ENCODE data around the gene ETV6. TPM values are rescaled to one million over a fixed set of nuclear protein-coding genes. Genes with fewer than 3 reads are reported as not detected.

The ETV6 gene
- total RNA-seq, 2 experiments from 2014 or later: 28.5 to 30.2 TPM

DNA sequence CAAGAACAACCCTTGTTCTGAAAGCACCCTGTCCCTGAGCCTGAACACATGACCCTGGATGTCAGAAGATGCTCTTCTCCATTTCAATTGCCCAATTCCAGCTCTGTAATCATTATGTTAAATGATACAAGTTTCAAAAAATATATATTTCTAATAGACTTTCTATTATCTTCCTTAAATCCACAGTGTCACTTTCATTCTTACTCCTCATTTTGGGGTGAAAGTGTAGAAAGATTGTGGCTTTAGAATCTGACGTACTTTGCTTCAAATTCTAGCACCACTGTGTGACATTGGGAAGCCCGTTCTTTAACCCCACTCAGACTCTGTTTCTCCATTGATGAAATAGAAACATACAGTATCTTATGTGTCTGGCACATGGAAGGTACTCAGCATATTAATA, 83.2 kb downstream of the ETV6 start:
- DNase-seq: no peak

DNA sequence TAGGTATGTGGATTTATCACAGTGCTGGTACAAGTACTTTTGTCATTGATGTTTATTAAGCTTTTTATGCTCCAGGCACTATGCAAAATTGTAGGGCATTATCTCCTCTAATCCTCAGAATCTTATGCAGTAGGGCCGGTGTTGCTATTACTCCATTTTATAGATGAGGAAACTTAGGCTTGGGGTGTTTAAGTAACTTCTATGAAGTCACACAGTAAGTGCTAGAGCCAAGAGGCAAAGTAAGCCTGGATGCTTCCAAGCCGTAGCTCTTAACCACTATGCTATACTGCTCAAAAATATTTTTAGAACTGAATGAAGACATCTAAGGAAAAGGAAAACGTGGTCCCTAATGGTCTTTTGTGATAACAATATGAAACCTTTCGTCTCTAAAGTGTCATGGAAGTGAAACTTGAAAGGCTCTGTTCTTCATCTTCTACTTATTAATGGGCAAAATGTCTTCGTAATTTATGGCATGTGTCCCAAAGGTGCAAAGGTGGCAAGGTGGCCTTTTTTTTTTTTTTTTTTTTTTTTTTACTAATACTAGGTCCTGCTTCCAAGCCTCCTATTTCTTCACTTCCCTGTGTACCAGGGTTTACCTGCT, 85.2 kb downstream of the ETV6 start:
- ChIA-PET CTCF (interaction anchor here (1.7 to 1.8 kb wide), 2 partner anchors 66 to 298 kb away, joined by 4 to 5 read pairs; no protein-coding TSS in a partner anchor), POLR2A (no interaction called here)
- intact Hi-C loops (cut with DNase I, micrococcal nuclease): loop anchor here in 1 of 2 experiments (5.0 kb wide), 1 partner anchor 33 kb away; no protein-coding TSS in a partner anchor
- H3K27ac Mint-ChIP-seq: no peak overlapping the region
- Histone ChIP-seq H3K4me1 (ENCODE audit: insufficient read depth, low read length) (peaks cover 23% of the 10 kb centered on the region), H3K9me3 (ENCODE audit: control insufficient read depth in 1 of 2, insufficient read depth in 1 of 2, low read length in 2 of 2) (no peaks in the 10 kb centered on the region), H3K36me3 (ENCODE audit: insufficient read depth, low read length) (peaks cover 4% of the 10 kb centered on the region), H3K4me3 (ENCODE audit: low read length) (no peak overlapping the region), H3K27ac (ENCODE audit: low read depth in 1 of 2, low read length in 2 of 2) (no peak overlapping the region), H3K27me3 (ENCODE audit: control insufficient read depth in 1 of 2, insufficient read depth in 2 of 2, low read length in 2 of 2) (no peaks in the 10 kb centered on the region)
- H3K27me3 Mint-ChIP-seq: no peaks in the 10 kb centered on the region
- DNase-seq: no peak
- H3K36me3 Mint-ChIP-seq (ENCODE audit: low read depth): peaks cover 3% of the 10 kb centered on the region
- H3K4me3 Mint-ChIP-seq: no peak overlapping the region
- TF ChIP-seq, protein P1, sequence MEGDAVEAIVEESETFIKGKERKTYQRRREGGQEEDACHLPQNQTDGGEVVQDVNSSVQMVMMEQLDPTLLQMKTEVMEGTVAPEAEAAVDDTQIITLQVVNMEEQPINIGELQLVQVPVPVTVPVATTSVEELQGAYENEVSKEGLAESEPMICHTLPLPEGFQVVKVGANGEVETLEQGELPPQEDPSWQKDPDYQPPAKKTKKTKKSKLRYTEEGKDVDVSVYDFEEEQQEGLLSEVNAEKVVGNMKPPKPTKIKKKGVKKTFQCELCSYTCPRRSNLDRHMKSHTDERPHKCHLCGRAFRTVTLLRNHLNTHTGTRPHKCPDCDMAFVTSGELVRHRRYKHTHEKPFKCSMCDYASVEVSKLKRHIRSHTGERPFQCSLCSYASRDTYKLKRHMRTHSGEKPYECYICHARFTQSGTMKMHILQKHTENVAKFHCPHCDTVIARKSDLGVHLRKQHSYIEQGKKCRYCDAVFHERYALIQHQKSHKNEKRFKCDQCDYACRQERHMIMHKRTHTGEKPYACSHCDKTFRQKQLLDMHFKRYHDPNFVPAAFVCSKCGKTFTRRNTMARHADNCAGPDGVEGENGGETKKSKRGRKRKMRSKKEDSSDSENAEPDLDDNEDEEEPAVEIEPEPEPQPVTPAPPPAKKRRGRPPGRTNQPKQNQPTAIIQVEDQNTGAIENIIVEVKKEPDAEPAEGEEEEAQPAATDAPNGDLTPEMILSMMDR (IDR thresholded peaks at IDR 0.05): no peak
- H3K4me1 Mint-ChIP-seq (ENCODE audit: low read depth): peaks cover 72% of the 10 kb centered on the region
- no peaks in the 10 kb centered on the region for H3K9me3 Mint-ChIP-seq
- ATAC-seq (ENCODE audit: poor library complexity): no peak

More for the DNA sequence above, 83.2 kb downstream of the ETV6 start:
- no peak for ATAC-seq (ENCODE audit: poor library complexity)
- H3K36me3 Mint-ChIP-seq (ENCODE audit: low read depth): peaks cover 3% of the 10 kb centered on the region
- peak overlapping the region; percentile 78 for H3K4me3 Mint-ChIP-seq
- TF ChIP-seq, protein P1 (IDR thresholded peaks at IDR 0.05): no peak
- peaks cover 73% of the 10 kb centered on the region for H3K4me1 Mint-ChIP-seq (ENCODE audit: low read depth)
- H3K9me3 Mint-ChIP-seq: no peaks in the 10 kb centered on the region
- H3K27ac Mint-ChIP-seq: peak overlapping the region; percentile 92
- intact Hi-C loops (cut with DNase I, micrococcal nuclease): loop anchor here in 1 of 2 experiments (5.0 kb wide), 1 partner anchor 35 kb away; no protein-coding TSS in a partner anchor
- ChIA-PET POLR2A (interaction anchor here (1.0 to 1.8 kb wide), 2 partner anchors 30 to 47 kb away, joined by 3 to 9 read pairs; no protein-coding TSS in a partner anchor), CTCF (interaction anchor here (1.2 to 1.8 kb wide), 2 partner anchors 12 to 300 kb away, joined by 4 to 5 read pairs; no protein-coding TSS in a partner anchor)
- Histone ChIP-seq H3K4me3 (ENCODE audit: low read length) (no peak overlapping the region), H3K4me1 (ENCODE audit: insufficient read depth, low read length) (peaks cover 38% of the 10 kb centered on the region), H3K36me3 (ENCODE audit: insufficient read depth, low read length) (no peaks in the 10 kb centered on the region), H3K9me3 (ENCODE audit: control insufficient read depth in 1 of 2, insufficient read depth in 1 of 2, low read length in 2 of 2) (no peaks in the 10 kb centered on the region), H3K27ac (ENCODE audit: low read depth in 1 of 2, low read length in 2 of 2) (peak overlapping the region; percentile 61 to 68), H3K27me3 (ENCODE audit: control insufficient read depth in 1 of 2, insufficient read depth in 2 of 2, low read length in 2 of 2) (no peaks in the 10 kb centered on the region)
- no peaks in the 10 kb centered on the region for H3K27me3 Mint-ChIP-seq

DNA sequence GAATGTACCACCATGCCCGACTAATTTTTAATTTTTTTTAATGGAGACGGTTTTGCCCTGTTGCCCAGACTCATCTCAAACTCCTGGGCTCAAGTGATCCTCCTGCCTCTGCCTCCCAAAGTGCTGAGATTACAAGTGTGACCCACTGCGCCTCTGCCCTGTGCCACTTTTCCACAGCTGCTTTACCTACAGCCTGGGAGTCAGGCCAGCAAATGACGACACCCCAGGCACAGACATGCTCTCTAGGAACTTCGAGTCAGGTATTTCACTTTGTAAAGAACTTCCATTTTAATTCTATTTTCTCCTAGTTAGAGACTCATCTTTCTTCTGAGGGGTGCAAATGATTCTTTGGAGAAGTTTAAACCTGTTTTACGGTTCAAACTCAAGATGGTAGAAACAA, 89.0 kb downstream of the ETV6 start:
- Histone ChIP-seq H3K36me3 (ENCODE audit: insufficient read depth, low read length) (peaks cover 4% of the 10 kb centered on the region), H3K27me3 (ENCODE audit: control insufficient read depth in 1 of 2, insufficient read depth in 2 of 2, low read length in 2 of 2) (no peaks in the 10 kb centered on the region), H3K27ac (ENCODE audit: low read depth in 1 of 2, low read length in 2 of 2) (no peak overlapping the region), H3K9me3 (ENCODE audit: control insufficient read depth in 1 of 2, insufficient read depth in 1 of 2, low read length in 2 of 2) (no peaks in the 10 kb centered on the region), H3K4me1 (ENCODE audit: insufficient read depth, low read length) (peaks cover 5% of the 10 kb centered on the region), H3K4me3 (ENCODE audit: low read length) (no peak overlapping the region)
- Mint-ChIP-seq H3K27ac (peak overlapping the region; percentile 14), H3K9me3 (no peaks in the 10 kb centered on the region), H3K36me3 (ENCODE audit: low read depth) (peaks cover 3% of the 10 kb centered on the region), H3K27me3 (no peaks in the 10 kb centered on the region), H3K4me3 (no peak overlapping the region), H3K4me1 (ENCODE audit: low read depth) (peaks cover 64% of the 10 kb centered on the region)
- TF ChIP-seq, protein P1 (IDR thresholded peaks at IDR 0.05): no peak
- DNase-seq: no peak
- POLR2A ChIA-PET: no interaction called here
- no peak for ATAC-seq (ENCODE audit: poor library complexity)
- intact Hi-C loops (cut with DNase I, micrococcal nuclease): no loop called here
- CTCF ChIA-PET: no interaction called here
